Mucosa of rectum (tissue), 2 donors: Measurements from ENCODE around the gene USP15.

Experiments used
- H3K27ac ChIP-seq, 2 donors: one replicate each; pipeline ENCODE4 v1.7.0; 2013; ENCODE audit warnings: inconsistent platforms in 2 of 2, low read depth in 2 of 2, low read length in 2 of 2
- H3K27me3 ChIP-seq, 2 donors: one replicate each; pipeline ENCODE4 v1.7.0; 2013; ENCODE audit warnings: low read length in 2 of 2; ENCODE audit not compliant: control insufficient read depth in 2 of 2, insufficient read depth in 2 of 2
- H3K36me3 ChIP-seq, 2 donors: one replicate each; pipeline ENCODE4 v1.7.0; 2013; ENCODE audit warnings: low read length in 2 of 2; ENCODE audit not compliant: control insufficient read depth in 2 of 2, insufficient read depth in 2 of 2
- H3K4me1 ChIP-seq, 2 donors: one replicate each; pipeline ENCODE4 v1.7.0; 2013; ENCODE audit warnings: low read length in 2 of 2, mild to moderate bottlenecking in 1 of 2; ENCODE audit not compliant: control insufficient read depth in 2 of 2, insufficient read depth in 2 of 2
- H3K4me3 ChIP-seq, 2 donors: one replicate each; pipeline ENCODE4 v1.7.0; 2013; ENCODE audit warnings: low read length in 2 of 2
- H3K9ac ChIP-seq, 2 donors: one replicate each; pipeline ENCODE4 v1.7.0; 2013; ENCODE audit warnings: low read length in 2 of 2, low read depth in 1 of 2, mild to moderate bottlenecking in 1 of 2
- H3K9me3 ChIP-seq, 2 donors: one replicate each; pipeline ENCODE4 v1.7.0; 2013; ENCODE audit warnings: low read length in 2 of 2; ENCODE audit not compliant: control insufficient read depth in 2 of 2
- donor health status: healthy.
- donor health status: Normal muscosa, but diverticular disease.

The USP15 gene

GRCh38 chr12:62232143-62232729 lies 28.0 kb upstream of the USP15 start:
- Histone ChIP-seq H3K4me1 (no peaks in the 10 kb centered on the region), H3K27me3 (no peaks in the 10 kb centered on the region), H3K36me3 (no peaks in the 10 kb centered on the region), H3K9ac (no peak overlapping the region), H3K27ac (no peak overlapping the region), H3K4me3 (no peak overlapping the region), H3K9me3 (no peaks in the 10 kb centered on the region)

GRCh38 chr12:62233805-62234204 lies 26.4 kb upstream of the USP15 start:
- H3K4me1 ChIP-seq = no peaks in the 10 kb centered on the region
- H3K9ac ChIP-seq = no peak overlapping the region
- H3K27me3 ChIP-seq = no peaks in the 10 kb centered on the region
- no peaks in the 10 kb centered on the region for H3K9me3 ChIP-seq
- H3K27ac ChIP-seq = no peak overlapping the region
- H3K4me3 ChIP-seq = no peak overlapping the region
- no peaks in the 10 kb centered on the region for H3K36me3 ChIP-seq

- no peaks in the 10 kb centered on the region for H3K36me3 ChIP-seq
- no peaks in the 10 kb centered on the region for H3K4me1 ChIP-seq
- no peaks in the 10 kb centered on the region for H3K27me3 ChIP-seq
Observed at GRCh38 chr12:62239571-62239970, 20.6 kb upstream of the USP15 start.

GRCh38 chr12:62247281-62248045 lies 12.7 kb upstream of the USP15 start:
- Histone ChIP-seq H3K36me3 (no peaks in the 10 kb centered on the region), H3K27me3 (no peaks in the 10 kb centered on the region), H3K9ac (no peak overlapping the region), H3K4me3 (no peak overlapping the region), H3K4me1 (no peaks in the 10 kb centered on the region), H3K9me3 (no peaks in the 10 kb centered on the region), H3K27ac (no peak overlapping the region)

More at GRCh38 chr12:62239571-62239970, 20.6 kb upstream of the USP15 start:
- no peaks in the 10 kb centered on the region for H3K9me3 ChIP-seq
- H3K27ac ChIP-seq = no peak overlapping the region
- no peak overlapping the region for H3K9ac ChIP-seq
- H3K4me3 ChIP-seq = no peak overlapping the region

- H3K36me3 ChIP-seq = no peaks in the 10 kb centered on the region
- H3K9me3 ChIP-seq = no peaks in the 10 kb centered on the region
- no peak overlapping the region for H3K9ac ChIP-seq
- H3K4me1 ChIP-seq = no peaks in the 10 kb centered on the region
- H3K27me3 ChIP-seq = no peaks in the 10 kb centered on the region
- H3K4me3 ChIP-seq = no peak overlapping the region
- H3K27ac ChIP-seq = no peak overlapping the region
Observed at GRCh38 chr12:62248873-62249272, 11.3 kb upstream of the USP15 start.

GRCh38 chr12:62249419-62249818 lies 10.8 kb upstream of the USP15 start:
- no peak overlapping the region for H3K9ac ChIP-seq
- no peak overlapping the region for H3K27ac ChIP-seq
- no peaks in the 10 kb centered on the region for H3K9me3 ChIP-seq

GRCh38 chr12:62250671-62251608 lies 9.3 kb upstream of the USP15 start:
- Histone ChIP-seq H3K36me3 (no peaks in the 10 kb centered on the region), H3K4me1 (no peaks in the 10 kb centered on the region), H3K9me3 (no peaks in the 10 kb centered on the region), H3K4me3 (no peak overlapping the region), H3K27ac (no peak overlapping the region), H3K27me3 (no peaks in the 10 kb centered on the region), H3K9ac (no peak overlapping the region)

More at GRCh38 chr12:62249419-62249818, 10.8 kb upstream of the USP15 start:
- H3K4me1 ChIP-seq = no peaks in the 10 kb centered on the region
- H3K4me3 ChIP-seq = no peak overlapping the region
- no peaks in the 10 kb centered on the region for H3K27me3 ChIP-seq
- H3K36me3 ChIP-seq = no peaks in the 10 kb centered on the region

- no peaks in the 10 kb centered on the region for H3K9me3 ChIP-seq
- no peaks in the 10 kb centered on the region for H3K4me1 ChIP-seq
- no peak overlapping the region for H3K27ac ChIP-seq
- no peaks in the 10 kb centered on the region for H3K27me3 ChIP-seq
- no peak overlapping the region for H3K4me3 ChIP-seq
- H3K36me3 ChIP-seq = no peaks in the 10 kb centered on the region
- no peak overlapping the region for H3K9ac ChIP-seq
Observed at GRCh38 chr12:62251609-62251958, 8.6 kb upstream of the USP15 start.

- Histone ChIP-seq H3K27me3 (no peaks in the 10 kb centered on the region), H3K4me1 (no peaks in the 10 kb centered on the region), H3K9me3 (no peaks in the 10 kb centered on the region), H3K27ac (no peak overlapping the region), H3K36me3 (no peaks in the 10 kb centered on the region), H3K4me3 (no peak overlapping the region), H3K9ac (no peak overlapping the region)
Observed at GRCh38 chr12:62252576-62252975, 7.6 kb upstream of the USP15 start.

- peaks cover 4 to 6% of the 10 kb centered on the region in 2 donors for H3K4me1 ChIP-seq
- no peak overlapping the region for H3K27ac ChIP-seq
- no peak overlapping the region for H3K4me3 ChIP-seq
- no peaks in the 10 kb centered on the region for H3K27me3 ChIP-seq
- H3K9ac ChIP-seq = no peak overlapping the region
- no peaks in the 10 kb centered on the region for H3K36me3 ChIP-seq
- H3K9me3 ChIP-seq = no peaks in the 10 kb centered on the region
Observed at GRCh38 chr12:62254967-62255366, 5.2 kb upstream of the USP15 start.
